Endothelial cell of umbilical vein (primary cell): ENCODE measurements around the gene CAMTA2. TPM values are rescaled to one million over a fixed set of nuclear protein-coding genes. Genes with fewer than 3 reads are reported as not detected.

ENCODE experiments used
- BruUV-seq: library from RNA; stranded (reverse); fragments of 400-500 nt; replicated peaks from 2 replicates; lab custom pipeline; 2021; lab: Mats Ljungman, UMichigan
- CTCF ChIA-PET: fragments of 300-600, 350-600 bp; sonication (Branson Sonifier 250); formaldehyde crosslinking; loops from one replicate; lab custom pipeline; 2021; ENCODE audit warnings: antibody characterized with exemption, inconsistent platforms; lab: Charles Lee
- POLR2A ChIA-PET: fragments of 300-600, 350-600 bp; sonication (Branson Sonifier 250); formaldehyde crosslinking; loops from one replicate; lab custom pipeline; 2021; ENCODE audit warnings: antibody characterized with exemption, inconsistent platforms; lab: Charles Lee
- DNase-seq: peaks from one replicate; pipeline ENCODE4 v3.0.0-alpha.2; 2011; ENCODE audit warnings: low read depth, low spot score
- FAIRE-seq: peaks from 2 replicates; lab custom pipeline; 2011; peaks lifted over from hg19 to GRCh38; lab: Jason Lieb, UNC
- H2AFZ ChIP-seq: 2 replicates; pipeline ENCODE4 v1.6.0; 2012; ENCODE audit warnings: low read depth, low read length, control low read depth, inconsistent platforms
- H3K27ac ChIP-seq: 2 replicates; pipeline ENCODE4 v1.5.1; 2011; ENCODE audit warnings: low read depth, mild to moderate bottlenecking, control low read depth, low read length, moderate library complexity; ENCODE audit not compliant: insufficient read depth
- H3K27me3 ChIP-seq, 2 experiments: 2 replicates each; pipeline versions ENCODE4 v1.6.0 to v1.6.1; 2011; ENCODE audit warnings: low read length in 2 of 2, mixed read lengths in 1 of 2; ENCODE audit not compliant: control insufficient read depth in 2 of 2, insufficient read depth in 2 of 2
- H3K36me3 ChIP-seq, 2 experiments: 2 replicates in 1 of 2; 3 replicates in 1 of 2; pipeline ENCODE4 v1.5.1; 2011; ENCODE audit warnings: low read length in 2 of 2, mild to moderate bottlenecking in 1 of 2, moderate library complexity in 1 of 2; ENCODE audit not compliant: control insufficient read depth in 2 of 2, insufficient read depth in 2 of 2; ENCODE audit errors: extremely low read depth in 1 of 2
- H3K4me1 ChIP-seq: 3 replicates; pipeline ENCODE4 v1.5.1; 2011; ENCODE audit warnings: mild to moderate bottlenecking, low read length; ENCODE audit not compliant: control insufficient read depth, insufficient read depth; ENCODE audit errors: extremely low read depth
- H3K4me2 ChIP-seq: 2 replicates; pipeline ENCODE4 v1.6.1; 2011; ENCODE audit warnings: low read length, control low read depth, mixed read lengths; ENCODE audit not compliant: insufficient read depth
- H3K4me3 ChIP-seq, 3 experiments: fragments of 200-600 bp in 1 of 3; sonication (generic), shearing (Covaris generic) in 1 of 3; replicated peaks in 1 of 3; 2 replicates each; pipeline ENCODE4 v1.5.1; 2011 to 2016; ENCODE audit warnings: control low read depth in 3 of 3, low read length in 3 of 3, mild to moderate bottlenecking in 2 of 3, inconsistent platforms in 1 of 3, low read depth in 1 of 3, moderate library complexity in 1 of 3; ENCODE audit not compliant: insufficient read depth in 1 of 3
- H3K79me2 ChIP-seq: 2 replicates; pipeline ENCODE4 v1.6.0; 2012; ENCODE audit warnings: low read length, inconsistent platforms; ENCODE audit not compliant: control insufficient read depth, insufficient read depth
- H3K9ac ChIP-seq: replicated peaks from 2 replicates; pipeline ENCODE3; 2011; ENCODE audit warnings: low read length, control low read depth; ENCODE audit not compliant: insufficient read depth; ENCODE audit errors: extremely low read depth
- H3K9me1 ChIP-seq: replicated peaks from 3 replicates; pipeline ENCODE4 v1.6.0; 2011; ENCODE audit warnings: mild to moderate bottlenecking, low read length; ENCODE audit not compliant: control insufficient read depth, insufficient read depth; ENCODE audit errors: extremely low read depth
- H3K9me3 ChIP-seq: replicated peaks from 2 replicates; pipeline ENCODE4 v1.5.1; 2012; ENCODE audit warnings: low read length, inconsistent platforms; ENCODE audit not compliant: control insufficient read depth, insufficient read depth
- H4K20me1 ChIP-seq: replicated peaks from 2 replicates; pipeline ENCODE3; 2011; ENCODE audit warnings: mild to moderate bottlenecking, low read length; ENCODE audit not compliant: control insufficient read depth, insufficient read depth; ENCODE audit errors: extremely low read depth
- EZH2 ChIP-seq: IDR thresholded peaks from 2 replicates; pipeline ENCODE4 v1.6.1; 2012; ENCODE audit warnings: borderline replicate concordance, low read depth, mild to moderate bottlenecking, moderate library complexity, low read length, inconsistent platforms; ENCODE audit not compliant: severe bottlenecking
- JUN ChIP-seq: IDR thresholded peaks from 2 replicates; pipeline ENCODE4 v1.6.1; 2011; ENCODE audit warnings: borderline replicate concordance, low read depth; ENCODE audit not compliant: insufficient read length, insufficient read depth
- POLR2A ChIP-seq: IDR thresholded peaks from 2 replicates; pipeline ENCODE4 v1.6.1; 2012; ENCODE audit warnings: low read depth, mild to moderate bottlenecking, control low read depth, low read length
- POLR2AphosphoS5 ChIP-seq: IDR thresholded peaks from 2 replicates; pipeline ENCODE4 v1.6.1; 2012; ENCODE audit warnings: low read depth, mild to moderate bottlenecking, control low read depth, low read length, moderate library complexity; ENCODE audit not compliant: insufficient read depth
- dilution Hi-C: fragments of 300-500 bp; cut with MboI; formaldehyde crosslinking; loops from one replicate; pipeline ENCODE4 v1.15.0; 2019; ENCODE audit warnings: low sequenced_read_pairs; ENCODE audit not compliant: extremely low pct_ligation_motif_present
- intact Hi-C: fragments of 100-400 bp; cut with micrococcal nuclease; formaldehyde crosslinking; loops from one replicate; pipeline ENCODE4 v1.10.0; 2022
- polyA plus RNA-seq, 4 experiments: library from polyadenylated mRNA; depleted of rRNA in 3 of 4; stranded (reverse) in 3 of 4; unstranded in 1 of 4; fragments of >200 nt; gene quantifications; 2 replicates each; pipeline versions ENCODE4 v1.2.1 to v1.2.3, GENCODE V29; 2011 to 2012; ENCODE audit warnings: missing spikeins in 1 of 4
- total RNA-seq: library from RNA; stranded (reverse); gene quantifications from 2 replicates; pipeline ENCODE4 v1.2.3, GENCODE V29; 2021

CAMTA2 gene
- total and polyA plus RNA-seq, 2 donors (not counting 3 experiments of a cell fraction or from before 2014, with no cell fraction given) = 33.8 to 51.0 TPM

DNA sequence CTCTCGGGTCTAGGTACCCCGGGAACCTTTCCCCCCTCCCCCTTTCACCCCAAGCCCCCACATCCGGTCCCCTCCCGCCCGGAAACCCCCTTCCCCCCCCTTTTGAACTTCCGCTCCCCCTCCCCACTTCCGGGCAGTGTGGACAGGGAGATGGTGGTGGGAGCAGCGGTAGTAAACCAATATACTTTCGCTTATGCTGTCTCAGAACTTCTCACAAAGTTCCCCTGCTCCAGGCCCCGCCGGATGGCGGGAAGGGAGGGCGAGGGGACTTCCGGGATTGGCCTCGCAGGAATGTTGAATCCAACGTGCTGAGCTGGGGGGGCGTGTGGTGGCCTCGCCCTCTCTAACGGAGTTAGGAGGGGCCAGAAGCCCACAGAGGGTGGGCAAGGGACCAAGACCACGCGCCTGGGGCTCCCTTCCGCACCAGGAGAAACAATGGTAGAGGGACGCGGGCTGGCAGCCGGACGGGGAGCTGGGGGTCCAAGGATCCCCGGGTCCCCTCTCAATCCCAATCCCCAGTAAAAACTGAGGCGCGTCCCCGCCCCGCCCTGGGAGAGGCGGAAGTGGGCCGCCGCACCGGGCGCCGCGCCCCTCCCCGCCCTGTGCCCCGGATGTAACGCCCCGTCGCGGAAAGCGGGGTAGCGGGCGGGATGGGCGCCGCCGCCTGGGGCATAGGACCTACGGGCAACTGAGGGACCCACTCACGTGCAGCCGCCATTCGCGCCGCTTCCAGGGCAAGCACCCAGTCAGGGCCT lies 39.9 kb downstream of the CAMTA2 start:
- H3K4me1 ChIP-seq = peaks cover 30% of the 10 kb centered on the region
- dilution Hi-C loops (no loop called here), intact Hi-C loops (loop anchor here (1.0 to 2.0 kb wide), 3 partner anchors 7 to 39 kb away; partner anchors contain the start of genes RNF167, SLC25A11 and SPAG7)
- peak overlapping the region; percentile 86 to 99 (median 95) for H3K4me3 ChIP-seq
- DNase-seq (peak; percentile 36), FAIRE-seq (peak; percentile 44)
- peaks cover 57% of the 10 kb centered on the region for H3K79me2 ChIP-seq
- peak overlapping the region; percentile 42 for H3K4me2 ChIP-seq
- H3K27ac ChIP-seq = peak overlapping the region; percentile 85
- H3K36me3 ChIP-seq = peaks cover 13 to 27% of the 10 kb centered on the region in 2 experiments
- H4K20me1 ChIP-seq = no peaks in the 10 kb centered on the region
- H3K9ac ChIP-seq = peak overlapping the region; percentile 76
- POLR2A ChIA-PET = interaction anchor here (2.3 kb wide), 1 partner anchor 20 kb away, joined by 18 read pairs; the partner anchor contains the start of gene SPAG7
- TF ChIP-seq JUN (no peak), POLR2A (peak; percentile 46)
- no peaks in the 10 kb centered on the region for H3K9me3 ChIP-seq
- H3K9me1 ChIP-seq = no peaks in the 10 kb centered on the region
- H2AFZ ChIP-seq = no peak overlapping the region
- H3K27me3 ChIP-seq = no peaks in the 10 kb centered on the region
- no TSS peak for BruUV-seq
- CTCF ChIA-PET = interaction anchor here (1.3 to 2.8 kb wide), 3 partner anchors 36 to 45 kb away, joined by 3 to 12 read pairs (median 3); partner anchors contain the start of gene CHRNE

GRCh38 chr17:4947010-4947410 lies 40.5 kb downstream of the CAMTA2 start:
- dilution Hi-C loops (no loop called here), intact Hi-C loops (no loop called here)
- Histone ChIP-seq H3K9me3 (no peaks in the 10 kb centered on the region), H2AFZ (no peak overlapping the region), H4K20me1 (no peaks in the 10 kb centered on the region), H3K27me3 (no peaks in the 10 kb centered on the region), H3K9me1 (no peaks in the 10 kb centered on the region), H3K36me3 (peaks cover 13 to 28% of the 10 kb centered on the region in 2 experiments), H3K79me2 (peaks cover 62% of the 10 kb centered on the region), H3K27ac (no peak overlapping the region), H3K4me1 (peaks cover 30% of the 10 kb centered on the region), H3K4me2 (peak overlapping the region; percentile 93), H3K4me3 (peak overlapping the region; percentile 86 to 99 (median 95)), H3K9ac (peak overlapping the region; percentile 66)
- no TSS peak for BruUV-seq
- POLR2A ChIA-PET = interaction anchor here (2.3 kb wide), 1 partner anchor 20 kb away, joined by 18 read pairs; the partner anchor contains the start of gene SPAG7
- CTCF ChIA-PET = interaction anchor here (1.0 to 2.8 kb wide), 2 partner anchors 38 to 41 kb away, joined by 4 to 12 read pairs; partner anchors contain the start of gene CAMTA2
- TF ChIP-seq EZH2 (no peak), POLR2AphosphoS5 (peak; percentile 26)
- DNase-seq (no peak), FAIRE-seq (peak; percentile 59)
